ENCODE results near the gene SCRT2. TPM values are rescaled to one million over a fixed set of nuclear protein-coding genes. Genes with fewer than 3 reads are reported as not detected.
A peak's percentile ranks its signal among the peaks of the same experiment; 100 is the strongest.

The SCRT2 gene
- total RNA-seq, 1 donor from 2014 or later: not detected

GRCh38 chr20:692044-692443 is 16.4 kb upstream of the SCRT2 start:
- H3K79me2 ChIP-seq (ENCODE audit: low read depth): no peaks in the 10 kb centered on the region
- no peak overlapping the region for H3K4me3 ChIP-seq
- no peak overlapping the region for H3K27ac ChIP-seq
- H3K27ac Mint-ChIP-seq: no peak overlapping the region
- no peak overlapping the region for H3K9ac ChIP-seq
- H3K27me3 Mint-ChIP-seq (ENCODE audit: insufficient read depth, low read depth): peaks cover 36% of the 10 kb centered on the region
- no peak overlapping the region for H2AFZ ChIP-seq (replicated peaks)
- H3K36me3 ChIP-seq: no peaks in the 10 kb centered on the region
- peaks cover 11% of the 10 kb centered on the region for H4K20me1 ChIP-seq (ENCODE audit: low read depth)
- peaks cover 10% of the 10 kb centered on the region for H3K27me3 ChIP-seq
- H3F3A ChIP-seq (ENCODE audit: low read depth): peaks cover 16% of the 10 kb centered on the region
- no peak overlapping the region for H3K4me3 Mint-ChIP-seq
- H3K4me1 ChIP-seq: peaks cover 17% of the 10 kb centered on the region
- H3K9me3 Mint-ChIP-seq: no peaks in the 10 kb centered on the region
- no peaks in the 10 kb centered on the region for H3K36me3 Mint-ChIP-seq
- no peaks in the 10 kb centered on the region for H3K9me3 ChIP-seq (ENCODE audit: low read depth)
- DNase-seq (ENCODE audit: low spot score): no peak
- H3K4me2 ChIP-seq: no peak overlapping the region
- TF ChIP-seq CTCF (IDR thresholded peaks at IDR 0.05) (no peak), EZH2 (IDR thresholded peaks at IDR 0.05) (no peak), EZH2phosphoT487 (IDR thresholded peaks at IDR 0.05) (no peak)
- H3K4me1 Mint-ChIP-seq: peaks cover 25% of the 10 kb centered on the region

GRCh38 chr20:689947-690346 is 14.3 kb upstream of the SCRT2 start:
- H3K27me3 Mint-ChIP-seq (ENCODE audit: insufficient read depth, low read depth): peaks cover 45% of the 10 kb centered on the region
- peaks cover 11% of the 10 kb centered on the region for H4K20me1 ChIP-seq (ENCODE audit: low read depth)
- TF ChIP-seq EZH2phosphoT487 (IDR thresholded peaks at IDR 0.05): no peak
- TF ChIP-seq CTCF (IDR thresholded peaks at IDR 0.05): no peak
- no peak for TF ChIP-seq EZH2 (IDR thresholded peaks at IDR 0.05)

GRCh38 chr20:689348-689747 is 13.7 kb upstream of the SCRT2 start:
- no peaks in the 10 kb centered on the region for H3K79me2 ChIP-seq (ENCODE audit: low read depth)
- H3K9me3 ChIP-seq (ENCODE audit: low read depth): no peaks in the 10 kb centered on the region
- H3F3A ChIP-seq (ENCODE audit: low read depth): peaks cover 16% of the 10 kb centered on the region
- no peak for DNase-seq (ENCODE audit: low spot score)
- no peak for TF ChIP-seq EZH2phosphoT487 (IDR thresholded peaks at IDR 0.05)
- no peak for TF ChIP-seq CTCF (IDR thresholded peaks at IDR 0.05)
- no peak for TF ChIP-seq EZH2 (IDR thresholded peaks at IDR 0.05)
- Mint-ChIP-seq H3K36me3 (no peaks in the 10 kb centered on the region), H3K9me3 (no peaks in the 10 kb centered on the region), H3K4me1 (peaks cover 25% of the 10 kb centered on the region), H3K27me3 (ENCODE audit: insufficient read depth, low read depth) (peaks cover 45% of the 10 kb centered on the region), H3K27ac (no peak overlapping the region), H3K4me3 (no peak overlapping the region)
- H4K20me1 ChIP-seq (ENCODE audit: low read depth): peaks cover 11% of the 10 kb centered on the region
- H3K27me3 ChIP-seq: peaks cover 17% of the 10 kb centered on the region
- H3K27ac ChIP-seq: no peak overlapping the region
- peak overlapping the region; percentile 70 for H3K4me2 ChIP-seq
- no peaks in the 10 kb centered on the region for H3K36me3 ChIP-seq
- H3K9ac ChIP-seq: no peak overlapping the region
- H3K4me3 ChIP-seq: no peak overlapping the region
- peaks cover 17% of the 10 kb centered on the region for H3K4me1 ChIP-seq
- no peak overlapping the region for H2AFZ ChIP-seq (replicated peaks)

More at GRCh38 chr20:689947-690346, 14.3 kb upstream of the SCRT2 start:
- Mint-ChIP-seq H3K36me3 (no peaks in the 10 kb centered on the region), H3K4me3 (no peak overlapping the region), H3K27ac (no peak overlapping the region), H3K9me3 (no peaks in the 10 kb centered on the region), H3K4me1 (peaks cover 25% of the 10 kb centered on the region)
- Histone ChIP-seq H3K27me3 (peaks cover 17% of the 10 kb centered on the region), H3K4me2 (no peak overlapping the region), H3K4me1 (peaks cover 17% of the 10 kb centered on the region), H3K9me3 (ENCODE audit: low read depth) (no peaks in the 10 kb centered on the region), H3K9ac (no peak overlapping the region), H3K36me3 (no peaks in the 10 kb centered on the region), H3K4me3 (no peak overlapping the region), H3K27ac (no peak overlapping the region), H3K79me2 (ENCODE audit: low read depth) (no peaks in the 10 kb centered on the region), H2AFZ (replicated peaks) (no peak overlapping the region), H3F3A (ENCODE audit: low read depth) (peaks cover 16% of the 10 kb centered on the region)
- no peak for DNase-seq (ENCODE audit: low spot score)

Data from neural progenitor cell (in vitro differentiated cells).